Keratinocyte (primary cell): Measurements from ENCODE around the gene ZNF805. TPM values are rescaled to one million over a fixed set of nuclear protein-coding genes. Genes with fewer than 3 reads are reported as not detected.

Experiments
- DNase-seq: peaks from one replicate; pipeline ENCODE4 v3.0.0-alpha.2; 2011; ENCODE audit warnings: low read depth, missing footprints, low spot score
- FAIRE-seq: peaks from 2 replicates; lab custom pipeline; 2011; peaks lifted over from hg19 to GRCh38; lab: Jason Lieb, UNC
- H2AFZ ChIP-seq: 2 replicates; pipeline ENCODE4 v1.6.0; 2012; ENCODE audit warnings: low read length, control low read depth, inconsistent platforms; ENCODE audit not compliant: control insufficient read depth
- H3K27ac ChIP-seq: 2 replicates; pipeline ENCODE4 v1.5.1; 2011; ENCODE audit warnings: low read length; ENCODE audit not compliant: control insufficient read depth, insufficient read depth
- H3K27me3 ChIP-seq: 3 replicates; pipeline ENCODE4 v1.6.0; 2011; ENCODE audit warnings: low read length; ENCODE audit not compliant: control insufficient read depth, insufficient read depth; ENCODE audit errors: extremely low read depth
- H3K36me3 ChIP-seq, 2 experiments: 2 replicates in 1 of 2; 3 replicates in 1 of 2; pipeline ENCODE4 v1.5.1; 2011; ENCODE audit warnings: low read length in 2 of 2, mild to moderate bottlenecking in 1 of 2; ENCODE audit not compliant: control insufficient read depth in 2 of 2, insufficient read depth in 2 of 2; ENCODE audit errors: extremely low read depth in 1 of 2
- H3K4me1 ChIP-seq: 3 replicates; pipeline ENCODE4 v1.5.1; 2011; ENCODE audit warnings: low read length; ENCODE audit not compliant: control insufficient read depth, insufficient read depth; ENCODE audit errors: extremely low read depth
- H3K4me2 ChIP-seq: 3 replicates; pipeline ENCODE4 v1.6.0; 2011; ENCODE audit warnings: low read depth, low read length; ENCODE audit not compliant: control insufficient read depth, insufficient read depth; ENCODE audit errors: extremely low read depth
- H3K4me3 ChIP-seq, 3 experiments: fragments of 200-600 bp in 1 of 3; sonication (generic) in 1 of 3; 2 replicates in 2 of 3; 3 replicates in 1 of 3; pipeline ENCODE4 v1.5.1; 2011 to 2016; ENCODE audit warnings: low read length in 3 of 3, mild to moderate bottlenecking in 3 of 3, control low read depth in 2 of 3, inconsistent platforms in 1 of 3, low read depth in 1 of 3, mixed read lengths in 1 of 3, mixed run types in 1 of 3, moderate library complexity in 1 of 3; ENCODE audit not compliant: control insufficient read depth in 2 of 3, insufficient read depth in 2 of 3; ENCODE audit errors: extremely low read depth in 1 of 3
- H3K79me2 ChIP-seq: 2 replicates; pipeline ENCODE4 v1.6.0; 2012; ENCODE audit warnings: low read length; ENCODE audit not compliant: control insufficient read depth, insufficient read depth
- H3K9ac ChIP-seq: 3 replicates; pipeline ENCODE4 v1.6.0; 2011; ENCODE audit warnings: low read length; ENCODE audit not compliant: control insufficient read depth, insufficient read depth; ENCODE audit errors: extremely low read depth
- H3K9me1 ChIP-seq: 3 replicates; pipeline ENCODE4 v1.6.0; 2011; ENCODE audit warnings: low read length; ENCODE audit not compliant: control insufficient read depth, insufficient read depth; ENCODE audit errors: extremely low read depth
- H3K9me3 ChIP-seq: 2 replicates; pipeline ENCODE4 v1.5.1; 2012; ENCODE audit warnings: low read depth, low read length; ENCODE audit not compliant: control insufficient read depth
- H4K20me1 ChIP-seq: 3 replicates; pipeline ENCODE4 v1.6.0; 2011; ENCODE audit warnings: low read length; ENCODE audit not compliant: control insufficient read depth, insufficient read depth; ENCODE audit errors: extremely low read depth
- CTCF ChIP-seq, 3 experiments: IDR thresholded peaks in 1 of 3; conservative IDR thresholded peaks in 1 of 3; optimal IDR thresholded peaks in 1 of 3; 2 replicates in 2 of 3; 3 replicates in 1 of 3; pipeline versions ENCODE3 to v1.5.1; 2011; ENCODE audit warnings: low read length in 3 of 3, mild to moderate bottlenecking in 3 of 3, moderate library complexity in 2 of 3, control low read depth in 1 of 3, inconsistent platforms in 1 of 3; ENCODE audit not compliant: insufficient read depth in 2 of 3; ENCODE audit errors: extremely low read depth in 1 of 3
- EZH2 ChIP-seq: IDR thresholded peaks from one replicate; pipeline ENCODE4 v1.6.1; 2012; ENCODE audit warnings: inconsistent platforms, mild to moderate bottlenecking, low read length, moderate library complexity
- dilution Hi-C: fragments of 300-500 bp; cut with MboI; formaldehyde crosslinking; loops from one replicate; pipeline ENCODE4 v1.7.0; 2020; ENCODE audit warnings: low sequenced_read_pairs; ENCODE audit not compliant: extremely low pct_ligation_motif_present
- polyA plus RNA-seq, 5 experiments: library from polyadenylated mRNA; depleted of rRNA in 3 of 5; stranded (reverse) in 3 of 5; stranded (forward) in 1 of 5; unstranded in 1 of 5; fragments of >200 nt; gene quantifications; 1 replicate in 1 of 5; 2 replicates in 3 of 5; 3 replicates in 1 of 5; pipeline versions ENCODE4 v1.2.1 to v1.2.3, GENCODE V29; 2011 to 2012; ENCODE audit warnings: missing spikeins in 2 of 5, low read depth in 1 of 5, low replicate concordance in 1 of 5

The ZNF805 gene
- polyA plus RNA-seq, 1 donor (not counting 4 experiments of a cell fraction or from before 2014, with no cell fraction given), result 3.2 TPM

GRCh38 chr19:57239982-57240310, 486 bp upstream of the ZNF805 start:
- Histone ChIP-seq H3K9me1 (no peaks in the 10 kb centered on the region), H3K9ac (peak overlapping the region; percentile 98), H3K79me2 (peaks cover 34% of the 10 kb centered on the region), H2AFZ (peak overlapping the region; percentile 99), H3K4me1 (peaks cover 10% of the 10 kb centered on the region), H4K20me1 (no peaks in the 10 kb centered on the region), H3K4me3 (peak overlapping the region; percentile 90 to 98 (median 96)), H3K27ac (peak overlapping the region; percentile 95), H3K36me3 (peaks cover 4 to 6% of the 10 kb centered on the region in 2 experiments), H3K27me3 (no peaks in the 10 kb centered on the region), H3K9me3 (no peaks in the 10 kb centered on the region), H3K4me2 (peak overlapping the region; percentile 99)
- no peak for FAIRE-seq
- no peak for DNase-seq
- dilution Hi-C loops, result no loop called here
- TF ChIP-seq EZH2 (no peak), CTCF (optimal IDR thresholded peaks at IDR 0.05 in 1 of 3, IDR thresholded peaks at IDR 0.05 in 1 of 3, conservative IDR thresholded peaks at IDR 0.05 in 1 of 3; ENCODE audit: extremely low read depth in 1 of 3, insufficient read depth in 2 of 3, low read length in 3 of 3) (no peak)

GRCh38 chr19:57241176-57241575, 744 bp downstream of the ZNF805 start:
- Histone ChIP-seq H4K20me1 (no peaks in the 10 kb centered on the region), H3K9me1 (no peaks in the 10 kb centered on the region), H3K4me2 (peak overlapping the region; percentile 89), H3K36me3 (peaks cover 7 to 8% of the 10 kb centered on the region in 2 experiments), H3K27me3 (no peaks in the 10 kb centered on the region), H3K9ac (peak overlapping the region; percentile 98), H3K79me2 (peaks cover 34% of the 10 kb centered on the region), H2AFZ (peak overlapping the region; percentile 95), H3K4me1 (peaks cover 10% of the 10 kb centered on the region), H3K9me3 (no peaks in the 10 kb centered on the region), H3K27ac (peak overlapping the region; percentile 95), H3K4me3 (peak overlapping the region; percentile 90 to 98 (median 96))
- no peak for DNase-seq
- TF ChIP-seq EZH2 (no peak), CTCF (optimal IDR thresholded peaks at IDR 0.05 in 1 of 3, IDR thresholded peaks at IDR 0.05 in 1 of 3, conservative IDR thresholded peaks at IDR 0.05 in 1 of 3; ENCODE audit: extremely low read depth in 1 of 3, insufficient read depth in 2 of 3, low read length in 3 of 3) (no peak)
- no peak for FAIRE-seq
- dilution Hi-C loops, result no loop called here
